ENCODE results near the gene DAB2IP. TPM values are rescaled to one million over a fixed set of nuclear protein-coding genes. Genes with fewer than 3 reads are reported as not detected.

DAB2IP gene
- total RNA-seq, 6 donors from 2014 or later: 61.8 to 98.0 (median 77.2) TPM

- no peaks in the 10 kb centered on the region for H3K36me3 ChIP-seq
- no peak for DNase-seq
- WGBS, 2 donors: 82 to 83% methylated on average over 5 to 8 of the region's 8 CpGs
Observed at GRCh38 chr9:121690316-121690715, 38.9 kb downstream of the DAB2IP start.

DNA sequence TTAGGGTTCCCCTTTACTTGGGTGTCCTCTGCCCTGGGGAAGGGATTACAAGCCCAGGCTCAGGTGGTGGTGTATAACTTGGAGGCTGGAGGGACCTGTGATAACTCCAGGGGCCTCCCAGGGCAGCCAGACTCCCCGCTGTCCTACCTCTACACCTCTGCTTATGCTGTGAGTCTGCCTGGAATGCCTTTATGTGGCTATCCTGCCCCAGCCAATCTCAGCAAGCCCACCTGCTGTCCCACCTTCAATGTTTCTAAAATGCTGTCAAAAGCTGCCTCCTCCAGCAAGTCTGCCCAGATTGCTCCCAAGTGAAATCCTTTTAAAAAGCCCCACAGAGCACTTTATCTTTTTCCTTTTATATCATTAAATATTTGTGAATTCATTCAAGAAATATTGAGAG lies 39.3 kb downstream of the DAB2IP start:
- Histone ChIP-seq H3K36me3 (no peaks in the 10 kb centered on the region), H3K9me3 (no peaks in the 10 kb centered on the region), H3K4me1 (peaks cover 9 to 16% (median 14%) of the 10 kb centered on the region in 4 donors), H3K27me3 (no peaks in the 10 kb centered on the region), H3K4me3 (no peak overlapping the region), H3K27ac (no peak overlapping the region)
- DNase-seq (no peak), ATAC-seq (ENCODE audit: low FRiP score in 2 of 2) (no peak)
- TF ChIP-seq POLR2A (IDR thresholded peaks at IDR 0.05) (no peak), EP300 (IDR thresholded peaks at IDR 0.05) (no peak), CTCF (IDR thresholded peaks at IDR 0.05) (no peak), POLR2AphosphoS5 (IDR thresholded peaks at IDR 0.05) (no peak)
- 100% methylated on average over 1 of the region's 1 CpG for WGBS, 2 donors

More at GRCh38 chr9:121690316-121690715, 38.9 kb downstream of the DAB2IP start:
- ATAC-seq (ENCODE audit: low FRiP score in 2 of 2): no peak
- H3K4me1 ChIP-seq: peaks cover 9 to 16% (median 14%) of the 10 kb centered on the region in 4 donors
- H3K4me3 ChIP-seq: no peak overlapping the region
- TF ChIP-seq POLR2AphosphoS5 (IDR thresholded peaks at IDR 0.05): no peak
- TF ChIP-seq POLR2A (IDR thresholded peaks at IDR 0.05): no peak
- TF ChIP-seq CTCF (IDR thresholded peaks at IDR 0.05): no peak
- no peak for TF ChIP-seq EP300 (IDR thresholded peaks at IDR 0.05)
- no peaks in the 10 kb centered on the region for H3K27me3 ChIP-seq
- no peaks in the 10 kb centered on the region for H3K9me3 ChIP-seq
- H3K27ac ChIP-seq: no peak overlapping the region

DNA sequence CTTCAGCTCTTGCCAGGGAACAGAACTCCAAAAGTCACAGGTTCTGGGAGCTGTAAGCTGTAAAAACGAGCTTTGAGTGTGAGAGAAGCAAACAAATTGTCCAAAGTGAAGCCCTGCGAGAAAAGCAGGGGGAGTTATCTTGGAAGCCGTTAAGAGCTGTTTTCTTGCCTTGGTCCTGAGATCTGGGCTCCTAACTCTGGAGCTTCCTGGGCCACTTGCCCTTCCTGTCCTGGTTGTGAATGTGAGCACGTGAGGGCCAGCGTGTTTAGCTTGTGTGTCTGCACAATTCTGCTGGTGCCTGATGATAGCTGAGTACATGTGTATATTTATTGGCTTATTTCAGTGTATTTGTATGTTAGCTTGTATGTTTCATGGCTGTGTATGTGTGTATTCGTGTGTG lies 40.5 kb downstream of the DAB2IP start:
- no peaks in the 10 kb centered on the region for H3K9me3 ChIP-seq
- TF ChIP-seq POLR2AphosphoS5 (IDR thresholded peaks at IDR 0.05) (no peak), EP300 (IDR thresholded peaks at IDR 0.05) (no peak), POLR2A (IDR thresholded peaks at IDR 0.05) (no peak), CTCF (IDR thresholded peaks at IDR 0.05) (no peak)
- WGBS, 2 donors: 33 to 53% methylated on average over 4 to 6 of the region's 6 CpGs
- ATAC-seq (ENCODE audit: low FRiP score in 2 of 2) (no peak), DNase-seq (no peak)
- no peaks in the 10 kb centered on the region for H3K36me3 ChIP-seq
- no peak overlapping the region for H3K4me3 ChIP-seq
- H3K4me1 ChIP-seq: peaks cover 9 to 16% (median 14%) of the 10 kb centered on the region in 4 donors
- peak overlapping the region in 1 of 4 donors; percentile 23 for H3K27ac ChIP-seq
- H3K27me3 ChIP-seq: no peaks in the 10 kb centered on the region

DNA sequence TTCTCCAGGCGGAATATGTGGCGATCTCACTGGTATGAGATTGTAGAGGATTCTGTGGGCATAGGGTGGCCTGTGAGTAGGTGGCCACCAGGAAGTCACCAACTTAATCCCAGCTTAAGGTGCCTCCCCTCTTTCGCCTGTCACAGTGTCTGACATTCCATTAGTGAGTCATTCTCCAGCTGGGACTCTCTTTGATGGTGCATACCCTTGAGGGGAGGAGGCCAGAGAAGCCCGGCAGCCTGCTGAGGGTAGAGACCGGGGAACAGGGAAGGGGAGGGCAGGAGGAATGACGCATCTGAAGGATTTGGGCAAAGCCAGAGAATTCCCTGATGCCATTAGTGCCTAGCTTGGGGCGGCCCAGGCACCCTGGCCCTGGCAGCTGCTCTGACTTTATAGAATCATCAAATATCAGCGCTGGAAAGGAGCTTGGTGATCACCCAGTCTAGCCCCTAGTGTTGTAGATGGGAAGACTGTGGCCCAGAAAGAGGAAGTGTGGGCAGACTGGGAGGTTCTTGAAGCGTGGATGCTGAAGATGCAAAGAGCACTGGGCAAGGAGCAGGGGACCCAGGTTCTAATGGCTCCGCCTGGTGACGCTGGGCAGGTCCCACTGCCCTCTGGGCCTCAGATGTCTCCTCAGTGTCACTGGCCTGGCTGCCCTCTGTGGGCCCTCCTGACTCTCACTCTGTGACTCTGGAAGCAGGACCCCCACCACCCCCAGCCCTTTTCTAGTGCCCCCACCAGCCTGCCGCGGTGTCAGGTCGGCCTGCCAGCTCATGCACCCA lies 41.4 kb downstream of the DAB2IP start:
- no peak overlapping the region for H3K4me3 ChIP-seq
- peaks cover 7 to 16% (median 14%) of the 10 kb centered on the region in 4 donors for H3K4me1 ChIP-seq
- no peak for TF ChIP-seq POLR2AphosphoS5 (IDR thresholded peaks at IDR 0.05)
- TF ChIP-seq POLR2A (IDR thresholded peaks at IDR 0.05): no peak
- TF ChIP-seq CTCF (IDR thresholded peaks at IDR 0.05): peak in 2 of 6 experiments; percentile 10 to 15
- no peak for TF ChIP-seq EP300 (IDR thresholded peaks at IDR 0.05)
- no peaks in the 10 kb centered on the region for H3K9me3 ChIP-seq
- H3K36me3 ChIP-seq: no peaks in the 10 kb centered on the region
- peaks cover 0 to 2% (median 0%) of the 10 kb centered on the region in 4 donors for H3K27me3 ChIP-seq
- 74 to 81% methylated on average over 14 of the region's 14 CpGs for WGBS, 2 donors
- DNase-seq (peak in 1 of 2 donors; percentile 27), ATAC-seq (ENCODE audit: low FRiP score in 2 of 2) (peak; percentile 48 to 68)
- H3K27ac ChIP-seq: peak overlapping the region in 3 of 4 donors; percentile 23 to 37 (median 32)

GRCh38 chr9:121693388-121693670 lies 41.9 kb downstream of the DAB2IP start:
- ATAC-seq (ENCODE audit: low FRiP score in 2 of 2): no peak
- WGBS, 2 donors: 52 to 81% methylated on average over 2 to 4 of the region's 4 CpGs
- no peaks in the 10 kb centered on the region for H3K9me3 ChIP-seq
- TF ChIP-seq POLR2A (IDR thresholded peaks at IDR 0.05): no peak
- no peak for TF ChIP-seq EP300 (IDR thresholded peaks at IDR 0.05)
- no peak for TF ChIP-seq POLR2AphosphoS5 (IDR thresholded peaks at IDR 0.05)
- TF ChIP-seq CTCF (IDR thresholded peaks at IDR 0.05): no peak
- peaks cover 7 to 16% (median 14%) of the 10 kb centered on the region in 4 donors for H3K4me1 ChIP-seq
- no peak for DNase-seq
- H3K36me3 ChIP-seq: no peaks in the 10 kb centered on the region
- peak overlapping the region in 2 of 4 donors; percentile 23 to 32 for H3K27ac ChIP-seq
- no peak overlapping the region for H3K4me3 ChIP-seq
- peaks cover 0 to 7% (median 0%) of the 10 kb centered on the region in 4 donors for H3K27me3 ChIP-seq

Measured in upper lobe of left lung (tissue), 6 donors.